PC-9 (cell line): Measurements from ENCODE around the gene GLT8D1.

ENCODE experiments used
- CTCF ChIP-seq: fragments of 200-600 bp; sonication (generic); conservative IDR thresholded peaks from 2 replicates; pipeline ENCODE4 v1.6.1; 2017; ENCODE audit warnings: mixed run types, antibody characterized with exemption, mild to moderate bottlenecking, moderate library complexity
- EZH2 ChIP-seq: fragments of 200-600 bp; sonication (generic); IDR thresholded peaks from 2 replicates; pipeline ENCODE4 v1.8.0; 2017; ENCODE audit warnings: antibody characterized with exemption, low read depth

- TF ChIP-seq CTCF (no peak), EZH2 (no peak)
Measured at GRCh38 chr3:52752045-52752660, 46.6 kb upstream of the GLT8D1 start.
